Measurements from ENCODE around the gene NME3.

DNA sequence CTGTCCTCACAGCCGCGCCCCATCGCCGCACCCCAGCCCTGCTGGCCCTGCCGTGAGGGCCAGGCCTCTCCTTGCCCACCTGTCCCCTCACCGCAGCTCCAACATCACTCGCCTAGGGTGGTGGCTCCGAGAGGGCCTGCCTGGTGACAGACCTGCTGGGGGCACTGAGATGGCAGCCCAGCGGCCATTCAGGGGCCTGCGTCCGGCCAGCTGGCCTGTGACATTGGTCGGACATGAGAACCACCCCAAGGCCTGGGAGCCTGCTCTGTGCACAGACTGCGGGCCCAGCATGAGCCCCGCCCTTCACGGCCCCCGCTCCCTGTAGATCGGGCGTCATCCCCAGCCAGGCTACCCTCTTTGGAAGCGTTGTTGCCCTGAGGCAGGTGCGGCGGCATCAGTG is 11.8 kb downstream of the NME3 start:
- no peak for TF ChIP-seq ESRRA (IDR thresholded peaks at IDR 0.05; ENCODE audit: low read length)
- TF ChIP-seq POLR2A (IDR thresholded peaks at IDR 0.05; ENCODE audit: low read depth, low read length) = no peak
- TF ChIP-seq, protein P1, sequence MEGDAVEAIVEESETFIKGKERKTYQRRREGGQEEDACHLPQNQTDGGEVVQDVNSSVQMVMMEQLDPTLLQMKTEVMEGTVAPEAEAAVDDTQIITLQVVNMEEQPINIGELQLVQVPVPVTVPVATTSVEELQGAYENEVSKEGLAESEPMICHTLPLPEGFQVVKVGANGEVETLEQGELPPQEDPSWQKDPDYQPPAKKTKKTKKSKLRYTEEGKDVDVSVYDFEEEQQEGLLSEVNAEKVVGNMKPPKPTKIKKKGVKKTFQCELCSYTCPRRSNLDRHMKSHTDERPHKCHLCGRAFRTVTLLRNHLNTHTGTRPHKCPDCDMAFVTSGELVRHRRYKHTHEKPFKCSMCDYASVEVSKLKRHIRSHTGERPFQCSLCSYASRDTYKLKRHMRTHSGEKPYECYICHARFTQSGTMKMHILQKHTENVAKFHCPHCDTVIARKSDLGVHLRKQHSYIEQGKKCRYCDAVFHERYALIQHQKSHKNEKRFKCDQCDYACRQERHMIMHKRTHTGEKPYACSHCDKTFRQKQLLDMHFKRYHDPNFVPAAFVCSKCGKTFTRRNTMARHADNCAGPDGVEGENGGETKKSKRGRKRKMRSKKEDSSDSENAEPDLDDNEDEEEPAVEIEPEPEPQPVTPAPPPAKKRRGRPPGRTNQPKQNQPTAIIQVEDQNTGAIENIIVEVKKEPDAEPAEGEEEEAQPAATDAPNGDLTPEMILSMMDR (IDR thresholded peaks at IDR 0.05 in 2 of 3, conservative IDR thresholded peaks at IDR 0.05 in 1 of 3; ENCODE audit: control insufficient read depth in 2 of 3, extremely low read depth in 1 of 3, insufficient read depth in 1 of 3, low read depth in 3 of 3, low read length in 3 of 3) = no peak
- TF ChIP-seq ZNF217 (IDR thresholded peaks at IDR 0.05) = no peak
- TF ChIP-seq CREB1 (IDR thresholded peaks at IDR 0.05; ENCODE audit: low read depth) = no peak
- TF ChIP-seq RAD21 (IDR thresholded peaks at IDR 0.05; ENCODE audit: insufficient read depth, low read depth, low read length) = no peak
- no peak for TF ChIP-seq CBFB (IDR thresholded peaks at IDR 0.05; ENCODE audit: low read depth)
- no peak for TF ChIP-seq HDGF (IDR thresholded peaks at IDR 0.05)
- no peak for TF ChIP-seq NR2C1 (IDR thresholded peaks at IDR 0.05)
- TF ChIP-seq, protein P2, sequence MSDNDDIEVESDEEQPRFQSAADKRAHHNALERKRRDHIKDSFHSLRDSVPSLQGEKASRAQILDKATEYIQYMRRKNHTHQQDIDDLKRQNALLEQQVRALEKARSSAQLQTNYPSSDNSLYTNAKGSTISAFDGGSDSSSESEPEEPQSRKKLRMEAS (IDR thresholded peaks at IDR 0.05; ENCODE audit: low read depth, low read length) = no peak
- no peak for TF ChIP-seq RFX5 (IDR thresholded peaks at IDR 0.05; ENCODE audit: low read depth, low read length)
- TF ChIP-seq, protein P3, sequence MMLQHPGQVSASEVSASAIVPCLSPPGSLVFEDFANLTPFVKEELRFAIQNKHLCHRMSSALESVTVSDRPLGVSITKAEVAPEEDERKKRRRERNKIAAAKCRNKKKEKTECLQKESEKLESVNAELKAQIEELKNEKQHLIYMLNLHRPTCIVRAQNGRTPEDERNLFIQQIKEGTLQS (IDR thresholded peaks at IDR 0.05; ENCODE audit: borderline replicate concordance, extremely low read depth, low read depth, low read length) = no peak
- TF ChIP-seq YY1 (IDR thresholded peaks at IDR 0.05; ENCODE audit: low read depth, low read length) = no peak

Measured in GM12878 (cell line).